HepG2 (cell line): ENCODE results near the gene LYRM7. TPM values are rescaled to one million over a fixed set of nuclear protein-coding genes. Genes with fewer than 3 reads are reported as not detected.

Experiments
- ATAC-seq: fragments of 200-7000 bp; cut with Tn5 transposase; 3 replicates; pipeline ENCODE4 v1.9.1; 2020; ENCODE audit warnings: mild to moderate bottlenecking, moderate library complexity
- BruUV-seq: library from RNA; stranded (reverse); fragments of 400-500 nt; replicated peaks from 2 replicates; lab custom pipeline; 2021; lab: Mats Ljungman, UMichigan
- CTCF ChIA-PET: fragments of 300-600 bp; formaldehyde crosslinking; extraction: SDS; loops from one replicate; lab custom pipeline; 2021; ENCODE audit warnings: low total read pairs, inconsistent platforms, low intra/inter-chr PET ratio; lab: Yijun Ruan, JAX
- POLR2A ChIA-PET: fragments of 350-600 bp; sonication (Branson Sonifier 250); formaldehyde crosslinking; loops from one replicate; lab custom pipeline; 2020; ENCODE audit warnings: antibody characterized with exemption, inconsistent platforms; lab: Yijun Ruan, JAX
- DNase-seq: peaks from one replicate; pipeline ENCODE4 v3.0.0-alpha.2; 2015; ENCODE audit warnings: low spot score
- FAIRE-seq: peaks from 3 replicates; lab custom pipeline; 2011; peaks lifted over from hg19 to GRCh38; lab: Jason Lieb, UNC
- H2AFZ ChIP-seq: one replicate; pipeline ENCODE4 v1.6.1; 2011; ENCODE audit warnings: low read length, inconsistent platforms
- H3K27ac ChIP-seq: fragments of 300-600 bp; 3 replicates; pipeline ENCODE4 v1.8.0; 2011; ENCODE audit warnings: mixed run types, mild to moderate bottlenecking, mixed read lengths, low read length, inconsistent platforms; ENCODE audit not compliant: insufficient read depth; ENCODE audit errors: extremely low read length
- H3K27me3 ChIP-seq, 2 experiments: fragments of 200-600 bp in 1 of 2; 2 replicates in 1 of 2; 3 replicates in 1 of 2; pipeline versions ENCODE4 v1.6.0 to v1.8.0; 2011; ENCODE audit warnings: low read length in 2 of 2, mild to moderate bottlenecking in 2 of 2, moderate library complexity in 2 of 2, inconsistent platforms in 1 of 2; ENCODE audit not compliant: insufficient read depth in 2 of 2, control insufficient read depth in 1 of 2
- H3K36me3 ChIP-seq, 2 experiments: fragments of 200-600 bp in 1 of 2; replicated peaks in 1 of 2; 2 replicates in 1 of 2; 3 replicates in 1 of 2; pipeline versions ENCODE4 v1.5.1 to v1.8.0; 2011; ENCODE audit warnings: low read length in 2 of 2, inconsistent platforms in 1 of 2; ENCODE audit not compliant: insufficient read depth in 2 of 2, control insufficient read depth in 1 of 2
- H3K4me1 ChIP-seq: 2 replicates; pipeline ENCODE4 v1.5.1; 2012; ENCODE audit warnings: low read length, inconsistent platforms; ENCODE audit not compliant: insufficient read depth
- H3K4me2 ChIP-seq: 2 replicates; pipeline ENCODE4 v1.6.0; 2011; ENCODE audit warnings: low read depth, low read length, inconsistent platforms
- H3K4me3 ChIP-seq, 3 experiments: fragments of 200-600 bp in 1 of 3; sonication (generic), shearing (Covaris generic) in 1 of 3; replicated peaks in 1 of 3; 2 replicates each; pipeline ENCODE4 v1.5.1; 2011 to 2016; ENCODE audit warnings: low read length in 3 of 3, inconsistent platforms in 2 of 3, low read depth in 2 of 3, mild to moderate bottlenecking in 2 of 3, control low read depth in 1 of 3, mixed read lengths in 1 of 3; ENCODE audit not compliant: insufficient read depth in 1 of 3
- H3K79me2 ChIP-seq: one replicate; pipeline ENCODE4 v1.6.1; 2011; ENCODE audit warnings: low read length, inconsistent platforms; ENCODE audit not compliant: insufficient read depth
- H3K9ac ChIP-seq: 2 replicates; pipeline ENCODE4 v1.6.0; 2011; ENCODE audit warnings: mild to moderate bottlenecking, low read depth, low read length, inconsistent platforms; ENCODE audit not compliant: insufficient read depth
- H3K9me3 ChIP-seq: 2 replicates; pipeline ENCODE4 v1.5.1; 2012; ENCODE audit warnings: mild to moderate bottlenecking, low read length
- H4K20me1 ChIP-seq: 2 replicates; pipeline ENCODE4 v1.6.0; 2011; ENCODE audit warnings: inconsistent platforms, mild to moderate bottlenecking, low read length, moderate library complexity; ENCODE audit not compliant: insufficient read depth
- CTCF ChIP-seq: sonication (generic); formaldehyde crosslinking; IDR thresholded peaks from 2 replicates; pipeline ENCODE4 v1.5.0; 2020; ENCODE audit warnings: mild to moderate bottlenecking, missing genetic modification reagents, moderate library complexity
- DMAP1 ChIP-seq: IDR thresholded peaks from 2 replicates; pipeline ENCODE4 v1.6.1; 2016
- EED ChIP-seq: sonication (generic); formaldehyde crosslinking; IDR thresholded peaks from 2 replicates; pipeline ENCODE4 v1.5.0; 2020; ENCODE audit warnings: mild to moderate bottlenecking, missing genetic modification reagents
- HDAC2 ChIP-seq: sonication (generic); formaldehyde crosslinking; IDR thresholded peaks from 2 replicates; pipeline ENCODE4 v1.4.0; 2020; ENCODE audit warnings: missing genetic modification reagents
- HNRNPH1 ChIP-seq: fragments of 200-400 bp; formaldehyde crosslinking; optimal IDR thresholded peaks from 2 replicates; pipeline ENCODE3; 2017; ENCODE audit warnings: mild to moderate bottlenecking, low read depth, low read length
- MAX ChIP-seq: IDR thresholded peaks from 2 replicates; pipeline ENCODE4 v1.6.1; 2012; ENCODE audit warnings: inconsistent platforms
- NFIB ChIP-seq: sonication (generic); formaldehyde crosslinking; IDR thresholded peaks from 2 replicates; pipeline ENCODE4 v1.9.0; 2021; ENCODE audit warnings: missing genetic modification reagents, mild to moderate bottlenecking, borderline replicate concordance
- NFYB ChIP-seq: sonication (generic); formaldehyde crosslinking; IDR thresholded peaks from 2 replicates; pipeline ENCODE4 v1.4.0; 2020; ENCODE audit warnings: missing genetic modification reagents
- PCBP1 ChIP-seq: fragments of 200-400 bp; formaldehyde crosslinking; IDR thresholded peaks from 2 replicates; pipeline ENCODE4 v1.6.1; 2017; ENCODE audit warnings: mild to moderate bottlenecking, low read depth, low read length, borderline replicate concordance
- PLRG1 ChIP-seq: fragments of 450-650 bp; conservative IDR thresholded peaks from 2 replicates; pipeline ENCODE4 v1.6.1; 2016
- RARA ChIP-seq: IDR thresholded peaks from 2 replicates; pipeline ENCODE4 v1.6.1; 2016; ENCODE audit warnings: missing genetic modification reagents, missing compliant biosample characterization
- SCMH1 ChIP-seq: sonication (generic); formaldehyde crosslinking; IDR thresholded peaks from 2 replicates; pipeline ENCODE4 v1.9.0; 2021; ENCODE audit warnings: missing genetic modification reagents, mild to moderate bottlenecking, borderline replicate concordance
- SMAD3 ChIP-seq: sonication (generic); formaldehyde crosslinking; IDR thresholded peaks from 2 replicates; pipeline ENCODE4 v1.4.0; 2020; ENCODE audit warnings: missing genetic modification reagents
- SRSF9 ChIP-seq: fragments of 200-400 bp; formaldehyde crosslinking; IDR thresholded peaks from 2 replicates; pipeline ENCODE4 v1.6.1; 2018; ENCODE audit warnings: borderline replicate concordance, mild to moderate bottlenecking, low read depth, low read length; ENCODE audit not compliant: insufficient read depth, poor library complexity, severe bottlenecking
- ZMYM3 ChIP-seq: sonication (generic); formaldehyde crosslinking; IDR thresholded peaks from 2 replicates; pipeline ENCODE4 v1.5.1; 2020; ENCODE audit warnings: mild to moderate bottlenecking, missing genetic modification reagents
- ZNF124 ChIP-seq: sonication (generic); formaldehyde crosslinking; IDR thresholded peaks from 2 replicates; pipeline ENCODE4 v1.4.0; 2020; ENCODE audit warnings: missing genetic modification reagents
- ZNF282 ChIP-seq: fragments of 450-650 bp; IDR thresholded peaks from 2 replicates; pipeline ENCODE4 v1.6.1; 2018; ENCODE audit not compliant: partially characterized antibody
- ZNF501 ChIP-seq: sonication (generic); formaldehyde crosslinking; IDR thresholded peaks from 2 replicates; pipeline ENCODE4 v1.5.1; 2020; ENCODE audit warnings: mild to moderate bottlenecking, moderate library complexity, missing genetic modification reagents
- ZNF512 ChIP-seq: sonication (generic); formaldehyde crosslinking; IDR thresholded peaks from 2 replicates; pipeline ENCODE4 v1.4.0; 2020; ENCODE audit warnings: mild to moderate bottlenecking, missing genetic modification reagents
- ZNF547 ChIP-seq: sonication (generic); formaldehyde crosslinking; IDR thresholded peaks from 2 replicates; pipeline ENCODE4 v1.5.1; 2020; ENCODE audit warnings: mild to moderate bottlenecking, missing genetic modification reagents
- ZNF891 ChIP-seq: sonication (generic); formaldehyde crosslinking; IDR thresholded peaks from 2 replicates; pipeline ENCODE4 v1.5.0; 2020; ENCODE audit warnings: mild to moderate bottlenecking, missing genetic modification reagents
- in situ Hi-C: cut with HindIII; loops from 2 replicates; pipeline ENCODE4 v1.10.0; 2017; ENCODE audit warnings: low pct_unique_long_range_greater_than_20kb; ENCODE audit not compliant: extremely low pct_ligation_motif_present
- intact Hi-C: fragments of 100-400 bp; cut with micrococcal nuclease; formaldehyde crosslinking; loops from one replicate; pipeline ENCODE4 v1.10.0; 2022; ENCODE audit not compliant: unreplicated experiment
- polyA plus RNA-seq, 8 experiments: library from polyadenylated mRNA; depleted of rRNA in 3 of 8; stranded (reverse) in 7 of 8; unstranded in 1 of 8; fragments of >200 nt; fragmentation: Illumina TruSeq in 4 of 8; extraction: Trizol in 4 of 8; gene quantifications; 2 replicates each; pipeline versions ENCODE4 v1.2.1 to v1.2.3, GENCODE V29; 2011 to 2016; ENCODE audit warnings: low read depth in 4 of 8, missing spikeins in 1 of 8, mixed read lengths in 1 of 8; ENCODE audit not compliant: insufficient read depth in 1 of 8
- total RNA-seq, 5 experiments: library from RNA; depleted of rRNA; stranded (reverse); fragments of >200 nt; fragmentation: Illumina TruSeq; extraction: Trizol; gene quantifications; 2 replicates each; pipeline ENCODE4 v1.2.3, GENCODE V29; 2016; ENCODE audit warnings: low read depth in 1 of 5

Gene LYRM7
- total and polyA plus RNA-seq, 2 of the 13 experiments (the other 11 are each of a cell fraction or from before 2014, with no cell fraction given), result 3.0 to 5.5 TPM

DNA sequence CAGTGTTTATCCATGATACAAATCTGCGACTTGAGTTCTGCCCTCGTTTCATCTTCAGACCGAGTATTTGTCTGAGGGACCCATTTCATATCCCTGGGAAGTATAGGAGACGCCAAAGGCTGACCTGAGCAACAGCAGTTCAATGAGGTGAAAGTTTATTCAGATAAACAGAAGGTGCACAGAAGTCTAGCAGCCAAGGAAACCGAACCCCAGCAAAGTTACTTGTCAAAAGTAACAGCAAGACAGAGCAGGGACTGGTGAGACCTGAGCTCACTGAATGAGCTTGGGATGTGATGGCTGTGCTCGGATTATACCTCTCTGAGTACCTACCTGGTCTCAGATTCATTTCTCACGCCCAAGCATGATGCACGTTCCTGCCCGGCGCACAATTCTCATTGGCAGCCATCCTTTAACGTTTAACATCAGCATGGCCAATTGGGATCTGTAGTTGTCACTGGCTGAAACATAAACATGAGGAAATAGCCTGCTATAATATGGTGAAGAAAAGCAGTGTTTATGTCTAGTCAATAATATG is 599 bp downstream of the LYRM7 start (continued):
- TF ChIP-seq ZNF124 (CRISPR knock-in tag), result no peak
- TF ChIP-seq SRSF9, result no peak
- TF ChIP-seq ZNF501 (CRISPR knock-in tag), result 0 out of 2 replicates have a peak, but pooled peaks have one; percentile 10
- TF ChIP-seq EED, result no peak

DNA sequence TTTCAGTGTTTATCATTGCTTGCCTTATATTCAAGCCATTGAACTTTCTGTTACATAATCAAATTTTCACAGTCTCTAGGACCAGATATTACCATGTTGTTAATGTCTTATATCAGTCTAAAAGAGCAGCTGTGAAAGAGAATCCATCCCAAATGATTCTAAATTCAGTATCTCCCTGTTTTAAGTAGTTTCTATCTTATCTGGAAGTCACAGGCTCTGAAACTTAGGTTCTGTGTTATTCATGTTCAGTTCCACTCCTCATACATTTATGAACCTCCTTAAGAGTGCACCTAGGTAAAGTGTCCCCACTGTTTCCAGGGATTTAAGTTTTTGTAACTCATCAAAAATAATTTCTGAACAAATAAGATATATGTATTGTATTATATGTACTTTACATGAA is 9.7 kb downstream of the LYRM7 start:
- Histone ChIP-seq H4K20me1 (no peaks in the 10 kb centered on the region), H3K9me3 (no peaks in the 10 kb centered on the region), H3K27me3 (no peaks in the 10 kb centered on the region), H3K4me3 (no peak overlapping the region), H3K27ac (no peak overlapping the region), H3K36me3 (no peaks in the 10 kb centered on the region), H3K4me1 (peaks cover 4% of the 10 kb centered on the region; the same call in 1 of the 2 replicates), H3K4me2 (no peak overlapping the region), H3K9ac (no peak overlapping the region)
- ATAC-seq, result no peak
- in situ Hi-C loops, result no loop called here
- POLR2A ChIA-PET, result no interaction called here
- intact Hi-C loops, result no loop called here
- DNase-seq, result no peak
- BruUV-seq, result no TSS peak
- CTCF ChIA-PET, result no interaction called here
- no peak for FAIRE-seq
- TF ChIP-seq HDAC2 (no peak), MAX (no peak), RARA (no peak), ZNF512 (CRISPR knock-in tag) (no peak), ZNF891 (CRISPR knock-in tag) (no peak), ZNF547 (no peak), SCMH1 (CRISPR knock-in tag) (no peak), SMAD3 (CRISPR knock-in tag) (no peak), PLRG1 (no peak), ZMYM3 (CRISPR knock-in tag) (no peak), PCBP1 (no peak), NFYB (CRISPR knock-in tag) (no peak), CTCF (CRISPR knock-in tag) (no peak), ZNF282 (no peak), HNRNPH1 (no peak), DMAP1 (no peak), NFIB (CRISPR knock-in tag) (no peak)
- TF ChIP-seq, all 625 proteins: peak for 0
- H2AFZ ChIP-seq, result no peak overlapping the region
- no peaks in the 10 kb centered on the region for H3K79me2 ChIP-seq
